NCI-H187 treated with DMSO at 0.1 percent for 48 hours (cell line): ENCODE measurements around the gene AHNAK2.

Experiments used
- DNase-seq: peaks from one replicate; lab custom pipeline; 2025; lab: John Stamatoyannopoulos, UW

The AHNAK2 gene

DNA sequence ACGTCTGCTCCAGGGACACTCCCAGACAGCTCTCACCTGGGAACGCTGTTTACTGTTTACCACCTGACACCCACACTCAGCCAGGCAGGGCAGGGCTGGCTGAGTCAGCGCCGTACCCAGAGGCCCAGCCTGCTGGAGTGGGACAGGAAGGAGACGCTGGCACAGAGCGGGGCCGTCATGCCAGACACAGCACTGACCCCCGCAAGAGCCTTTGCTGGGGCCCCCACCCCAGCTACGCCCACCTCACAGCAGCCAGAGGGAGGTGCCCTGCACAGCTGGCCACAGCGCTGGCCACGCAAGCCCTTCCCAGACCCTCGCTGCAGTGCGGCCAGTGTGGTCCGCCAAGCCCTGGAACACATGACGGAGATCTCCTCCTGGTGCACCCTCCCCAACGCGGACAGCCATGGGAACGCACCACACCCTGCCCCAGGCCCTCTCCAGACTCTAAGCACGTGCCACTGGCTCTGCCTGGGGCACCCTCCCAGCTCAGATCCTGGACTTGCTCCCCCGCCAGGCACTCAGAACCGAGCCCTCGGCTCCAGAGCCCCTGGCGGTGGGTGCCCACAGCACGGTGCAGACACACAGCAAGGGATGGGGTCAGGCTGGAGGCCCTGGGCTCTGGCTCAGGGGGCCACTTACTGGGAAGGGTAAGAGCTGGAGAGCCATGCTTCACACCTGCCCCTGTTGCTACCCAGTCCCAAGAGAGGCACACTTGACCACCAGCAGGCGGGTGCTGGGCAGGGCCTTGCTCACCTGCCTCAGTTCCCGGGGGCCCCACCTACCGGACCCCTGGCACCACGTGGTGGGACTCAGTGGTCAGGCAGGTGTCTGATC, 5.7 kb downstream of the AHNAK2 start:
- no peak for DNase-seq

DNA sequence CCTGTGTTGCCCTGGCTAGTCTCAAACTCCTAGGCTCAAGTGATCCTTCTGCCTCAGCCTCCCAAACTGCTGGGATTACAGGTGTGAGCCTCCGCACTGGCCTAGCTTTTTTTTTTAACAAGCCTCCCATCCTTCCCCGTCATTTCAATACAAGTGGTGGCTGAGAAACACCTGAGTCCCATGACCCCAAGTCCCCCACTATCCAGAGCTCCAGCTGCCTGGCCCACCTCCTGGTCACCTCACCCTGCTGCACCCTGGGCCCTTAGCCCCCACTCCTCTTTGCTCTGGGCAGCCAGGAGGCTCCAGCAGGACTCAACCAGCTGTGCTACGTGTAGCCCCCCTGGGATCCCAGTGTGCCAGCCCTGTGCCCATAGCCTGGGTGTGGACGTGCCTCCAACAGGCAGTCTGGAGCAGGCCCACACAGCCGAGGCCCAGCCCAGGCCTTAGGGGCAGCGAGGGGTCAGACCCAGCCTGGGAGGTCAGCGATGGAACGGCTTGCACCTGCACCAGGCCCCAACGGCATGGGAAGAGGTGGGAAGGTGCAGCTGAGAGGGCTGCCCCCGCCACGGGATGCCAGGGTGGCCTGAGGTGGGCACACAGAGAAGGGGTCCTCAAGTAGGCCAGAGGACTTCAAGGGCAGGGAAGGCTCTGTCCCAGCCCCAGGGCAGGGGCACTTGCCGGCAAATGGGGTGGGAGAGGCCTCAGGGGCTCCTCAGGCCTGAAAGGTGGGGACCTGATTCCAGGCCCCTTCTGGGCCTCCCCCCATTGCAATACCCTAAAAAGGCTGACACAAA, 6.5 kb downstream of the AHNAK2 start:
- DNase-seq = no peak

DNA sequence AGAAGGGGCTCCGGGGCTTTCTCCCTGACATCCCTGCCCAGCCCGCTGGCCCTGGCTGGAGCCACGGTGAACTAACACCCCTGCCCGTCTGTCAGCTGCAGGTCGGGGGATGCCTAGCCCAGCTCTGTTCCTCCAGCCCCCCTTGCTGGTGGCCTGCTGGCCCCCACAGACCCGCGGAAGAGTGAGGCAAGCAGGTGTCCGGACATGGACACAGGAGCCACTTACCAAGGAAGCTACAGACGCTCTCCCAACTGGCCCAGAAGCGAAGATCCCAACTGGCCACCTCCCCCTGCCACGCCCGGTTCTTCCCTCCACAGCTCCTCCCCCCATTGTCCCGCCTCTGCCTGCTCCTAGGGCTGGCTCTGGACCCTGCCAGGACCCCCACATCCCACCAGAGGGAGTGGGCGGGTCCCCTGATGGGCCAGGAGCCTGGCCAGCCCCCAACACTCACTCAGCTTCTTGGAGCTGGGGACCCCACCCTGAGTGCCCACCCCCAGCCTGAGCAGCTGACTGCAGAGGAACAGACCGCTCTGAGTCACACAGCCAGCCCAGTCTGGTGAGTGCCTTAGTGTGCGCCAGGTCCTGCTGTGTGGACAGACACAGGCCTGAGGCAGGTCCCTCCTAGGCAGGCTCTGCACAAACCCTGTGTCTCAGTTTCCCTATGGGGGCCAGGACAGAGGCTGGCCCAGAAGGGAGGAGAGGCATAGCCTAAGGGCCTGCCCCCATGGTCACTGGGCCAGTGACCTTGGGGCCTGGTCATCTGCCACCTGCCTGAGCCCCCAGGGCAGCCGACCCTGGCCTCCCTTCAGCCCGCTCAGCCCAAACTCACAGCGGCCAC, 7.7 kb downstream of the AHNAK2 start:
- DNase-seq = no peak

DNA sequence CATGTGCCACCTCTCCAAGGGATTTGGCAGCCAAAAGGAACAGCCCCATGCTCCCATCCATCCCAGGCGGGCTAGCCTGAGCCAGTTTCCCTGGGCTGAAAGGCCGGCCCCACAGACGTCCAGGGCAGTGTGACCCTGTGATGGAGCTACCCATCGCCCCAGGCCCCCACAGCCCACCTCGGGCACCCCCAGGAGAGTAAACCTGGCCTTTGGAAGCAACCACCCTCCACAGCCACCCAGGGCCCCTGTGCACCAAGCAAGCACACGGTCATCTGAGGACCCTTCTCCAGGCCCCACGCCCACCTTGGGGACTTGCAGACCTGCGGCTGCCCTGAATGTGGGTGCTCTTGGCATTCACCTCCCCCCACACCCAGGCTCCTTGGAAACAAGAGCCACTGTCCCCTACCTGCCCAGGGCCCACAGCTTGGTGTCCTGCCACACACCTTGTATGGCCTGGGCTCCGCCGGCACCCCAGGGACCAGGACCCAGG, 8.4 kb downstream of the AHNAK2 start:
- DNase-seq = no peak

DNA sequence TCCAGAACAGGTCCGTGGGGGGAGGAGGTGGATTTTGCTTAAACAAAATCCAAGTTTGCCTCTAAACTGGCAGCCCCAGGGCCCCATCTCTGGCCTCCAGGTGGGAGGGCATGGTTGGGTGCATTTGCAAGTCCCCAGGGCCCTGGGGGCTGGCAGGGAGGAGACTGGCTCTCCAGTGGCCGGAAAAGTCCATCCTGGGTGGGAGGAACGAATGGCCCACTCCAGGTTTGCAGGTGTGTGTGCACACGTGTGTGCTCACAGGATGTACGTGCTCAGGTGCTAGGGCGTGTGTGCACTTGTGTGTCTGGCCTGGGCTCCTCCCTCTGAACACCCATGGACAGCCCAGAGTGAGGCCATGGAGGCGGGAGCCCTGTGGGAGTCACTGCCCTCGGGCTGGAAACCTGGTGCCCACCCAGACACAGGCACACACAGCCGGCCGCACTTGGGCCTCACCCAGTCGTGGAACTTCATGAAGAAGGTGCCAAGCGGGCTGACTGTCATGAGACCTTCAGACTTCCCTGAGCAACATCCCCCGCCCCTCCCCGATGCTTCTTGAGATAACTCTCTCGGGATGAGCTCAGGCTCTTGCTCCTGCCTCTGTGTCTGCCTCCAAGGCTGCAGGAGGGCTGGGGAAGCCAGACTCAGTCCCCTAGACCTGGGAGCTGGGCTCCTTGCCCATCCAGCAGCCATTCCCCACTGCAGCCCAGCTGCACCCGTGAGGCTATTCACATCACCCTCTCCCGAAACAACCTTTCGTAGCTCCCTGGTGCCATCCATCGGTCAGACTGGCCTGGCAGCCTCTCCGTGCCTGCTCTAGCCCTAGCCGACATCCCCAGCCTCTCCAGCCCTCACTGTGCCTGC, 9.4 kb downstream of the AHNAK2 start:
- DNase-seq = no peak

DNA sequence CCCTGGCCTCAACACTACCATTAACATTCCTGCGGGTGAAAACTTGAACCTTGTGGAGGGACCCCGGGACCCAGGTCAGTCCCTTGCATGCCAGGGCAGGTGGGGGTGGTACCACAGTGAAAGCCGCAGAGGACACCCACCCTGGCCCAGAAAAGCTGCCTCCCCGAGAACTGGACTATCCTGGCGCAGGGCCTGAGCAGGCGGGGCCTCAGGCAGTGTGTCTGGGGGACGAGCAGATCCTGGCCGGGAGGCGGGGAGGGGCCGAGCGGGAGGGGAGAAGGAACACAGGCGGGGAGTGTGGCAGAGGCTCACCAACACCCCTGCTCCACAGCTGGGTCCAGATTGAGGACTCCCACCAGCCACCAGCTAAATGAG, 10.0 kb downstream of the AHNAK2 start:
- DNase-seq = no peak

DNA sequence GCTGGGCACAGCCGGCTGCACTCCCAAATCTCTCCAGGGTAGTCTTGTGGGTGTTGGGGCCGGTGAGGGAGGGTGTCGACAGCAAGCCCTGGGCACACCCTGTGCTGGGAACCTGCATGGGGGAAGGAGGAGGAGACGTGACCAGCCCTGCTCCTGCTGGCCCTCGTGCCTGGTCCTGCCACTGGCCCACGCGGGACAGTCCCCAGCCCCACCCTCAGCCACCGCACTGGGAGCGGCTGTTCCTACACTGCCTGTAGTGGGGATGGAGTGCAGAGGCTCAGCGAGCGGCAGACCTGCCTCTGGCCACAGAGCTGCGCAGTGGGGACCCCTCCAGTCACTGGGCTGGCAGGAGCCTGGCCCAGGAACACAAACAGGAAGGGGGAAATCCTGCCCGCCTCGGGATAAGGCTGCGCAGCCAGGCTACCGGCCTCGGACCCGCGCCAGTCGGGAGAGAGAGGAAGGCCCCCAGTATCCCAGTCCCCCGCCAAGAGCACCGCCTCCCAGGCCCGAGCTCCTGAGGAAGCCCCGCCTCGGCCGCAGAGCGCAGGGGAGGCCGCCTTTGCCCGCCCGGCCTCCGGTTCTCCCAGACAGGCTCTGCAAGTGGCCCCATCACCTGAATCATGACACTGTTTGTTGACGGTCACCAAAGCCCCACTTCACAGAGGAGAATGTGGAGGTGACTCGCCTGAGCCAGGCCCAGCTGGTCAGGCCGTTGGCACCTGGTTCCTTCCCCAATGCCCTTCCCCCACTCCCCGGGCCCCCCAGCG, 10.6 kb downstream of the AHNAK2 start:
- DNase-seq = no peak

DNA sequence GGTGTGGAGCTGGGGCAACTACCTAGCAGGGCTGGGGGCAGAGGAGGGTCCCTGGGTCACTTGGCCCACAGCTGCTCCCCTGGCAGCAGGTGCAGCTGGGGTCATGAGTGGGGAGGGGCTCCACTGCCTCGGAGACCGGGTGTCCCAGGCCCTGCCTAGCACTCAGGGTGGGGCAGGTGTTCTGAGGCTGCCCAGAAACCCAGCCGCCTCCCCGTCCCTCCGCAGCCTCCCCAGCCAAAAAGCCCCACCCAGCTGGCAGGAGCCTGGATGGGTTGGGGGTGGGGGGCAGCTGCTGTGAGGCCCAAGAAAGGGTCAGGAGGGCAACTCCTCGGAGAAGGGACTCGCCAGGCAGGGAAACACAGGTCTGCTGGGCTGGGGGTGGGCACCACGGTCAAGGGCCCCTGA, 11.2 kb downstream of the AHNAK2 start:
- DNase-seq = no peak

DNA sequence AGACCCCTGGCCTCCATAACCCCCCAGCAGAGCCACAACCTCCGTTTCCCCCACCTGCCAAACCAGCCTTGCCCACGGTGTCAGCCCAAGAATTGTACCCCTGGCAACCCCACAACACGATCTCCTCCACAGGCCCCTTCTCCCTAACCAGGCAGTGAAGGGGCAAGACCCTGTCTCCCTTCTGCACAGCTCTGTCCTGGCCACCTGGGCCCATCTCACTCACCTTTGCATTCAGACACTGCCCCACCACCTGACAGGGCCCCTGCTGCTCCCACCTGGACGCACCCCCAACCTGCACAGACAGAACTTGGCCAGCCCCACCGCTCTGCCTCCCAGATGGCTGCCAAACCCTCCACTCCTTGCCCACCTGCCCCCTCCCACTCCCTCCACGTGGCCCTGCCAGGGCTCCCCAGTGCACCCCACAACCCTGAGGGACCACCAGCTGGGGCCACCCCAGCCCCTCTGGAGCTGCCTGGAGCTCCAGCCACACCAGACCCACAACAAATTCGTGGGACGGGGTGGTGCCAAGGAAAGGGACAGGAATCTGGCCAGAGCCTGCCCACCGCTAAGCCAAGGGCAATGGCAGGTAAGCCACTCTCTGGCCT, 11.8 kb downstream of the AHNAK2 start:
- no peak for DNase-seq

DNA sequence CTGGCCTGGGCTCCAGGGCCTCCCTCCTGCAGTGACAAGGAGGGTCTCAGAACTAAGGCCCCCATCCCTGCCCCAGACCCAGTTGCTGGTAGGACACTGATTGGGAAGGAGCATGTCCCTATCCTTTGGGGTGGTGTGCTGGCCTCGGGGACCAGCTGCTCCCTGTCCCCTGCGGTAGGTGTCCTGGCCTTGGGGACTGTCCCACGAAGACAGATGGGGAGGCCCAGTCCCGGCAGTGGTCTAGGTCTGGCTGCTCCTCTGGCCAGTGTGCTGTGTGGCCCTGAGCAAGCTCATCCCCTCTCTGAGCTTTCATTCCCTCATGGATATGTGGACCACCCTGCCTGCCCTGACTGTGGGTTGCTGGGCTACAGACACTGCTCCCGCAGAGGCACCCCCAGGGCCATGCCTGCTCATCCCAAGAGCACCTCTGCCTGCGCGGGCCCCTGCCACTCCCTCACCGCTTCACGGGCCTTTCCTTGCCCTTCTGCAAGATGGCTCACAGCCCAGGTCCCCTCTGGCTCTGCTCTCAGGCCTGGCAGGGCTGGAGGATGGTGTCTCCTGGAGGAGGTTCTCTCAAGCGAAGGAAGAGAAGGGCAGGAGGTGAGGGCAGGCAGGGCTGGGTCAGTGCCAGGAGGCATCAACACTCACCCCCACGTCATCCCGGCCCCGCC, 12.5 kb downstream of the AHNAK2 start:
- DNase-seq = no peak

DNA sequence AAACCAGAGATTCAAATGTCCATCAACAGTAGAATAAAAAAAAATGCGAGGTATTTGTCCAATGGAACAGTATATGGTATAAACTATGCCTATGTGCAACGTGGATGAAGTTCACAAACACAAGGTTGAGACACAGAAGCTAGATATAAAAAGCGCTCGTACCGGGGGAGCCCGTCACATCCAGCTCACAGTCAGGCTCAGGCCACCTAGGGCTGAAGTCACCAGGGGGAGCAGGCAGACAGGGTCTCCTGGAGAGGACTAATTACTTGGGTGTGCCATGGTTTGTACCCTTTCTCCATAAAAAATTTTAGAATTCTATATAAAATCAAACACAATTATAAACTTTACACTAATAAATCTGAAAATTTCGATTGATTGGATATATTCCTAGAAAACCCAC, 13.6 kb downstream of the AHNAK2 start:
- DNase-seq = no peak

DNA sequence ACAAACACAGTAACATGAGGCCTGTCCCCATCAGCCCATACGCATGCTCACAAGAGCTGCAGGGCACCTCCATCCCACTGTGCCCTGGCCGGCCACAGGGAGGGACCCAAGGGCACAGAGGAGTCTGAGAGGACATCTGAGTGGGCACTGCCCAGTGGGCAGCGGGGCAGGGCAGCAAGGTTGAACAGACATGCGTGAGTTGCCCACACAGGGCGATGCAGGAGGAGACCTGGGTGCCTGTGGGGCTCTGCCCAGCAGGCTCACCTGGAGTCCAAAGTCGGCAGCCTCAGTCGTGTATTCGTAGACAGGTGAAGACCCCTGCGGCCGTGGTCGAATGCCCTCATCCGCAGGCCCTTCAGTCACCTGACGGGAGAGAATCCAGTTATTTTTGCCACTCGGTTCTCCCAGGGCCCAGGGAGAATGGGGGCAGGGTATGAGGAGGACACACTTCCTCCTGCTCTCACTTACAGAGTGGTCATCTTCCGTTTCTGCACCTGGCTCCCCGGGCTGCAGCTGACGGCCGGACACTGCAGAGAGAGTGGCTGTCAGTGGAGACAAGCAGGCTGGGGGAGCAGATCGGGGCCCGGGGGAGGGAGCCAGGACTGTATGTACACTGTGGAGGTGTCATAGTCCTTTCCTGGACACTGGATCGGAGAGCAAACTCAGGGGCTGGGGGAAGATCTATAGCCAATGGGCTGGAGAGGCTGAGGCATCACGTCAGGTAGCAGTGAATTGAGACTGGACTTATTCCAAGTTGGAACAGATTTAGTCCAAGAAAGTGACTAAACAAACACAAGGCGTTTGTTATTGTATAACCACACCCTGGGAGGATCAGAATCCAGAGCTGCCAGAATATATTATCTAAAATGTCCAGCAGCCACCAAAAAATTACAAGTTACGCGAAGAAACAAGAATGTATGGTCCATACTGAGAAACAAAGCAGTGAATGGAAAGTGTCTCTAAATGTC, 20.7 kb downstream of the AHNAK2 start:
- DNase-seq = no peak

DNA sequence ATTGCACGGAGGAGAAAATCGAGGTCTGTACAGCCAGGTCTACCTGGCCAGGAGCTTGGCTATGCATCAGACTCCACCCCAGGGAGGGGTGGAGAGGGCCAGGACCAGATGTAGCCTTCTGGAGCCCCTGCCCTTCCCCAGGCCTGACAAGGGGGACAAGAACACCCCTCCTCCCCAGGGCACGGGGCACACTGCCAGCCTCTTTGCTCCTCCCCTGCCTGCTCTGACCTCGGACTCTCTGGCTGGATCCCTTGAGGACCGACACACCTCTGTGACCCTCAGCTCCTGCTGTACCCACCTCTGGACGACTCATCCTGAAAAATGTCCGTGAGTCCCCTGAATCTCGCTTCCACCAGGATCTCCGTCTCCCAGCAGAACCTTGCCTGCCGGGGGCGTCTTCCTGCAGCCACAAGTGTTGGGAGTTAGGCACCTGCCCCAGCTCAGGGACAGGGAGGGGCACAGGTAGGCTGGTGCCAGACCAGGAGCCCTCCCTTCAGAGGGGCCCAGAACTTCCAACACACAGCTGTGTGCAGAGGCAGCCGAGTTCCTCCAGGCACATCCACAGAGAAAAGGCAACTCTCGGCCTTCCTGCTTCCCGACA, 21.8 kb downstream of the AHNAK2 start:
- no peak for DNase-seq

DNA sequence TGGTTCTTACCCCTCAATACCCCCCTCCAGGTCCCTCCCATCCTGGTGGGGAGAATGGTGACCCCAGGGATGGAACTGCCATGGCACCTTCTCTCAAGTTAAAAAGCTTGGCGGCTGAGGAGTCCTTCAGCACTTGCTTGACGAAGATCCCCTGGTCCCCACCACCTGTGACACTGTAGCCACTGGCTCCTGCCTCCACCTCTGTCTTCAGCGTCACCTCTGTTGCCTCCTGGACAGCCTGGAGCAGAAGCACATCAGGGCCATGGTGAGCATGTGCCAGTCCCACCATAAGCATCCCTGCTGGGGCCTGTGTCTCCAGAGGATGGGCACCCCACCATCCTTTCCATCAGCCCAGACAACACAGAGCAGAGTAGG, 22.8 kb downstream of the AHNAK2 start:
- DNase-seq = no peak

DNA sequence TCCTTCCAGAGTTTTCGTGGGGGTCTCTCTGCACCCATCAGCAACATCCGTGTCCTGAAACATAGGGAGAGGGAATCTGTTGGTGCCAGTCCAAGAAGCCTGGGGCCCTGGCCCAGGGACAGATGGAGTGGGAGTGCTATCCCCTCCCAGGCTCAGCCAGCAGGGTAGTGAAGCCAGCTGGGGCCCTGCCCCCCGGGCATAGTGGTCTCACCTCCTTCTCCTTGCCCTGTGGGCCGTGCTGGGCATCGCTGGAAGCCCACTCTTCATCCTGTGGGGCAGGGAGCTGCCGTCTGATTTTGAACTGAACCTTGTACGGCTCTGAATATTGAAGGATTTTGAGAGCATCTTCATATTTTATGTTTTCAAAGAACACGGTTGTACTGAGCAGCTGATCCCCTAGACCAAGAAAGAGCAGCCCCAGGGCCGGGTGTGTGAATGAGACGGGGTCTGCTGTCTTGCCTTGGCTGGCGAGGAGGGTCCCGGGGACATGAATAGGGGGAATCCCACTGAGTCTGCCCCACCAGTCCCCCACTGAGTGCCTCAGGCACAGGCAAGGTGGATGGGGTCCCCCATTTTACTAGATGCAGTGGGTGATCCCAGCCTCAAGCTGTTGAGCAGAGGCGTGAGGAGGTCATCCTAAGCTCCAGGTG, 23.3 kb downstream of the AHNAK2 start:
- DNase-seq = no peak

DNA sequence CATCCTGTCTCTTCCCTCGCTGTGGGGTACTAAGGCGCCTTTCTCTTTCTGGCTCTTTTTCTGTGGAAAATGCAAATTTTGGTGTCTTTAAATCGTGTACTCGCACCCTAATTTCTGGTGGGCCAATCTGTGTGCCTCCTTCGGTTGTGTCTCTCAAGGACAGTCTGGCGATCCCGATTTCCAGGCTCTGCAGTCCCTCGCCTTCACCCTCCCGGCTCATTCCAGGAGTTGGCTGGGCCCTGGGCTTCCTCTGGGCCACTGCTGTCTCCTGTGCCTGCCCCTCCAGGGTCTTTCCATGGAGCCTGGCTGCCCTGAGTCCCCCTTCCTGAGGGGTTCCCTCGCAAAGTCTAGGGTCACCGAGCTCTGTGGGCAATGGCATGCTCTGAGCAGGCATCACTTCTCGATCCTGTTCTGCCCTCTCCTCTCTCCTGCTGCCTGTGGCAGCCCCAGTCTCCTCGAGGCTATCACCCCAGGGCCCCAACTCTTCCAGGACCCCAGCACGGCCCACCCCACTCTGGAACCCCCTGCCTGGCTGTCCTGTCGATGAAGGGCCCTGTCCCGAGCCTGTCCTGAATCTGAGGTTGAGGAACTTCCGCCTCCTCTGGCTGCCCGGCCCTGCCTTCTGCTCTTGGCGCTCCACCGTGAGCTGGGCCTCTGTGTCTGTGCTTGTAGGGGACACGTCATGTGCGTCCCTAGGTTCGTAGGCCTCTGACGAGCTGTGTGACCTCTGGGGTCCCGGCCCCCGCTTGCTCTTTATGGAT, 24.1 kb downstream of the AHNAK2 start:
- no peak for DNase-seq

DNA sequence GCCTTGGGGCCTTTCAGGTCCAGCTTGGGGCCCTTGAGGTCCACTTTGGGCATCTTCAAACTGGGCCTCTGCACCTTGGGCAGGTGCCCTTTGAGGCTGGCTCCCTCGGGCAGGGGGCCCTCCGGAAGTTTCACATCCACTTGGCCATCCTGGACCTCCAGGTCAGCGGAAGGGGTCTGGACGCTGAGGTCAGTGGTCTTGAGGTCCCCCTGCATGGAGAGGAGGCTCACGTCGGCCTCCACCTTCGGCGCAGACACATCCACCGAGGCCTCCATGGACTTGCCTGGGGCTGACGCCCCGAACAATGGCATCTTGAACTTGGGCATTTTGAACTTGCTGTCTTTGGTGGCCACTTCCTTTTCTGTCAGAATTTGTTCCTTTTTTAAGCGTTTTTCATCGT, 25.1 kb downstream of the AHNAK2 start:
- no peak for DNase-seq
